ENCODE data around the gene AHNAK. TPM values are rescaled to one million over a fixed set of nuclear protein-coding genes. Genes with fewer than 3 reads are reported as not detected.

Gene AHNAK
- total RNA-seq, 1 donor from 2014 or later = 226 TPM

DNA sequence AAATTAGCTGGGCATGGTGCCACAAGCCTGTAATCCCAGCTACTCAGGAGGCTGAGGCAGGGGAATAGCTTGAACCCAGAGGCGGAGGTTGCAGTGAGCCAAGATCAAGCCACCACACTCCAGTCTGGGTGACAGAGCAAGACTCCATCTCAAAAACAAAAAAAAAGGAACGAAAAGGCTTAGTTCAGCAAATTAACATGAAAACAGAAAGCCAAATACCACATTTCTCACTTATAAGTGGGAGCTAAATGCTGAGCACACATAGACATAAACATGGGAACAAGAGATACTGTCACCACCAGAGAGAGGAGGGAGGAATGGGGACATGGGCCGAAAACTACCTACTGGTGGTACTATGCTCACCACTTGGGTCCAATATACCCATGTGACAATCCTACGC is 89.1 kb downstream of the AHNAK start:
- DNase-seq (ENCODE audit: low read depth) = no peak
- TF ChIP-seq, protein P1, sequence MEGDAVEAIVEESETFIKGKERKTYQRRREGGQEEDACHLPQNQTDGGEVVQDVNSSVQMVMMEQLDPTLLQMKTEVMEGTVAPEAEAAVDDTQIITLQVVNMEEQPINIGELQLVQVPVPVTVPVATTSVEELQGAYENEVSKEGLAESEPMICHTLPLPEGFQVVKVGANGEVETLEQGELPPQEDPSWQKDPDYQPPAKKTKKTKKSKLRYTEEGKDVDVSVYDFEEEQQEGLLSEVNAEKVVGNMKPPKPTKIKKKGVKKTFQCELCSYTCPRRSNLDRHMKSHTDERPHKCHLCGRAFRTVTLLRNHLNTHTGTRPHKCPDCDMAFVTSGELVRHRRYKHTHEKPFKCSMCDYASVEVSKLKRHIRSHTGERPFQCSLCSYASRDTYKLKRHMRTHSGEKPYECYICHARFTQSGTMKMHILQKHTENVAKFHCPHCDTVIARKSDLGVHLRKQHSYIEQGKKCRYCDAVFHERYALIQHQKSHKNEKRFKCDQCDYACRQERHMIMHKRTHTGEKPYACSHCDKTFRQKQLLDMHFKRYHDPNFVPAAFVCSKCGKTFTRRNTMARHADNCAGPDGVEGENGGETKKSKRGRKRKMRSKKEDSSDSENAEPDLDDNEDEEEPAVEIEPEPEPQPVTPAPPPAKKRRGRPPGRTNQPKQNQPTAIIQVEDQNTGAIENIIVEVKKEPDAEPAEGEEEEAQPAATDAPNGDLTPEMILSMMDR (IDR thresholded peaks at IDR 0.05; ENCODE audit: insufficient read depth, low read length, poor library complexity, severe bottlenecking) = no peak
- Histone ChIP-seq H3K27me3 (ENCODE audit: control insufficient read depth, insufficient read depth, low read length) (no peaks in the 10 kb centered on the region), H3K4me3 (ENCODE audit: low read depth, low read length) (no peak overlapping the region), H3K36me3 (ENCODE audit: control insufficient read depth, insufficient read depth, low read length) (no peaks in the 10 kb centered on the region)

DNA sequence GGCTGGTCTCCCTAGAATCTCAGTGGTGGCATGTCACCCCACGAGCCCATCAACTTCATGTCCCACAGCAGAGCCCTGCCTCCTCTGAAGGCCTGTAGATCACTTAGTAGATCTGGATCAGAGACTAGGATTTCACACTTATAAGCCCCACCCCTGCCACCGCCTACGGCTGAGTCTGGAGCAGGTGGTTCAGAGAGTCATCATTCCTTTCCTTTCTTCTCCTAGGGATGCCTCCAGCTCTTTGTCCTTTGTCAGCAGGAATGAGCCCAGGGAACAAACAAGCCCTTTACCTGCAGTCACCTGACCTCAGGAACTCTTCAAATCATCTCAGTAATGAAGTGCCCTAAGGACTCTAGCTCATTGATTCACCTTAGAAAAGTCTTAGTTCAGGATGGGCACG is 90.0 kb downstream of the AHNAK start:
- H3K36me3 ChIP-seq (ENCODE audit: control insufficient read depth, insufficient read depth, low read length) = no peaks in the 10 kb centered on the region
- no peaks in the 10 kb centered on the region for H3K27me3 ChIP-seq (ENCODE audit: control insufficient read depth, insufficient read depth, low read length)
- TF ChIP-seq, protein P1 (IDR thresholded peaks at IDR 0.05; ENCODE audit: insufficient read depth, low read length, poor library complexity, severe bottlenecking) = no peak
- no peak overlapping the region for H3K4me3 ChIP-seq (ENCODE audit: low read depth, low read length)
- no peak for DNase-seq (ENCODE audit: low read depth)

DNA sequence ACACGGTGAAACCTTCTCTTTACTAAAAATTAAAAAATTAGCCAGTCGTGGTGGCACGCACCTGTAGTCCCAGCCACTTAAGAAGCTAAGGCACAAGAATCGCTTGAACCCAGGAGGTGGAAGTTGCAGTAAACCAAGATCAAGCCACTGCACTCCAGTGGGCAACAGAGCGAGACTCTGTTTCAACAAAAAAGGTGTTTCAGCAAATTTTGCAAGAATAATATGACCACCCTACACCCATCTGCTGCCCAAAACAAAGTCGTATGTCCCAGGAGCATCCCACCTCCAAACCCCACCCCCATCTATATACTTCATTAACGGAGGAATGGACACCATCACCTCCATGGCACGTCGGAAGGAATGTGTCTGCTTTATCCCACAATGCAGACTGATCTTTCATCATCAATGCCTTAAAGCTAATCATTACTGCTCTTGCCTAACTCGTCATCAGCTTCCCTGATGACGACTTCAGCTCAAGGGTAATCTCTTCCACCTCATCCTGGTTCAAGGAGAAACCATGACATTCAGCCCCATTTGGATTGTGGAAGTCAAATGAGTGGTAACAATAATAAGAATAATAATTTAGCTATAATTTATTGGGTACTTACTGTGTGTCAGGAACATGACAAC is 93.7 kb downstream of the AHNAK start:
- no peaks in the 10 kb centered on the region for H3K27me3 ChIP-seq (ENCODE audit: control insufficient read depth, insufficient read depth, low read length)
- DNase-seq (ENCODE audit: low read depth) = no peak
- TF ChIP-seq, protein P1 (IDR thresholded peaks at IDR 0.05; ENCODE audit: insufficient read depth, low read length, poor library complexity, severe bottlenecking) = no peak
- H3K4me3 ChIP-seq (ENCODE audit: low read depth, low read length) = no peak overlapping the region
- H3K36me3 ChIP-seq (ENCODE audit: control insufficient read depth, insufficient read depth, low read length) = no peaks in the 10 kb centered on the region

DNA sequence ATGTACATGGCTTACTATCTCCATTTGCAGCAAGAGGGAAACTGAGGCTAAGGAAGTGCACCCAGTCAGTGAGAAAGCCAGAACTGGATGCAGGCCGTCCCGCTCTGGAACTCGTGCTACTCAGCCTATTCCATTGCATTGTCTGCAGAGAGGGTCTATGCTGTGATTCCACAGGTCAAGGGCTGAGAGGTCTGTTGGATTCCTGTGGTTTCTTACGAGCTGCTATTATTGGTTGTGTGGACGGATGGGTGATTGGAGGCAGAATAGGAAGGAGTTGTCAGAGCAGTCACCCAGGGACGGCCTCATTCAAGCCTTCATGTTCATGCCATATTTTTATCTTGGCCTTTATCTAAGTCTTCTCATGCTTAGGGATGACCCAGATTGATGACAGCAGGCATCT is 94.3 kb downstream of the AHNAK start:
- Histone ChIP-seq H3K36me3 (ENCODE audit: control insufficient read depth, insufficient read depth, low read length) (no peaks in the 10 kb centered on the region), H3K4me3 (ENCODE audit: low read depth, low read length) (no peak overlapping the region), H3K27me3 (ENCODE audit: control insufficient read depth, insufficient read depth, low read length) (no peaks in the 10 kb centered on the region)
- no peak for DNase-seq (ENCODE audit: low read depth)
- TF ChIP-seq, protein P1 (IDR thresholded peaks at IDR 0.05; ENCODE audit: insufficient read depth, low read length, poor library complexity, severe bottlenecking) = no peak

DNA sequence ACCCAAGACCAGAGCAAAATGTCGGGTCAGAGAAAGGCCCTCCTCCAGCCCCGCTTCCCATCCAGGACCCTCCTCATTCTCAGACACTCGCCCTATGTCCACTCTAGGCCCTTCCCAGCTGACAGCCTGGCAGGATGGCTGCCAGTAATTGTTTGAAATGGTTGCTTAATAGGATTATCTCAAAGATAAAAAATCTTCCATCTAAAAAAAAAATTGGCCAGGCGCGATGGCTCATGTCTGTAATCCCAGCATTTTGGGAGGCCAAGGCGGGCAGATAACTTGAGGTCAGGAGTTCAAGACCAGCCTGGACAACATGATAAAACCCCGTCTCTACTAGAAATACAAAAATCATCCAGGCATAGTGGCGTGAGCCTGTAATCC is 95.4 kb downstream of the AHNAK start:
- no peak for DNase-seq (ENCODE audit: low read depth)
- Histone ChIP-seq H3K36me3 (ENCODE audit: control insufficient read depth, insufficient read depth, low read length) (no peaks in the 10 kb centered on the region), H3K27me3 (ENCODE audit: control insufficient read depth, insufficient read depth, low read length) (no peaks in the 10 kb centered on the region), H3K4me3 (ENCODE audit: low read depth, low read length) (no peak overlapping the region)
- TF ChIP-seq, protein P1 (IDR thresholded peaks at IDR 0.05; ENCODE audit: insufficient read depth, low read length, poor library complexity, severe bottlenecking) = no peak

All from kidney epithelial cell (primary cell).